Fibroblast of skin of left biceps (primary cell): ENCODE data around the gene FAM110D.

Experiments
- DNase-seq, 2 experiments: peaks; one replicate each; pipeline ENCODE4 v3.0.0-alpha.2; 2013; ENCODE audit warnings: low read depth in 2 of 2

The FAM110D gene

DNA sequence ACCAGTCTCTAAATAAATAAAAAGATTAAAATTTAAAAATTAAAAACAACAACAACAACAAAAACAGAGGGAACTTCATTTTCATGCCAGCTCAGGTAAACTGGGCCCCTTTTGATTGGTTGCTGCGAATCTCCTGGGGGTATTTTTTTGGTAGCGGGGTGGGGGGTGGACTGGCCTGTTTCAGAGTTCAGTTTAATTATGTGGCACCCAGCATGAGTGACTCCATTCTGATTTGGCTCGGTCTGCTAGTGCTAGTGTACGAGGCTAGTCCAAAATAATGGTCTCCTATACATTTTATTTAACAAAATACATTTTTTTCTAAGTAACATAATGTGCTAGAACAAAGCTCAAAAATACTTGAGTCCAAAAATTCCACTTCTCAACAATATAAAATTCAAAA lies 29.1 kb upstream of the FAM110D start:
- no peak for DNase-seq

DNA sequence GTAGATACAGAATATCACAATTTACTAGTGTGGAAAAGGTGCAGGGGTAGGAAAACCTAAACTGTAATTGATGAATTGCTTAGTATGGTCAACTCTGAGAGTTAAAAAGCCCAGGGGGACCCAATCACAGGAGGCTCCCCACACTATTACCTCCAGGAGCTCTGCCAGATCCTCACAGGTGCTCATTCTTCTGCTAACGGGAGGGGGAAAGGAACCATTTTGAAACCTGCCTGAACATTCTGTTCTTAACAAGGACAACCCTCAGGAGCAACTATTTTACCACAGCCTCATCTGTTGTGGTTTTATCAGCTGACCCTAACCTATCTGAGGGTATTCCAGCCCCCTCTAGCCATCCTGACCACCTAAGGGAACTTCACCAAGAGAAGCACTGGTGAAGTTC lies 28.2 kb upstream of the FAM110D start:
- DNase-seq: no peak

DNA sequence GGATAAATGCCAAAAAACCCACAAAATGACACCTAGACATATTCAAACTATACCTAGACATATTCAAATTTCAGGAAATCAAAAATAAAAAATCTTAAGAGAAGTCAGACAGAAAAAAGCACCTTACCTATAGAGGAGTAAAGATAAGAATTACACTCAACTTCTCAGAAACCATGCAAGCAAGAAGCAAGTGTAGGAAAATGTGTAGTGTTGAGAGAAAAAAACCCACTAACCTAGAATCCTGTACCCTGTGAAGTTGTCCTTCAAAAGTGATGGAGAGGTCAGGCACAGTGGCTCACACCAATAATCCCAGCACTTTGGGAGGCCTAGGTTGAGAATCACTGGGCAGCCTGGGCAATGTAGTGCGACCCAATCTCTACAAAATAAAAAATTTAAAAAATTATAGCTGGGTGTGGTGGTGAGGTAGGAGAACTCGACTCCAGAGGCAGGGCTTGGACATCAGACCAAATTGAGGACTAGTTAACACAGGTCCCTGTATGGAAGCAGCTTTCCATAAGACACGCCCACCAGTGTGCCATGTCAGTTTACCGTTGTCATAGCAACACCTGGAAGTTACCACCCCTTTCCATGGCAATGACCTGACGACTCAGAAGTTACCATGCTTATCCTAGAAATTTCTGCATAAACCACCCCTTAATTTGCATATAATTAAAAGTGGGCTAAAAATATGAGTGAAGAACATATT lies 26.6 kb upstream of the FAM110D start:
- DNase-seq: no peak

GRCh38 chr1:26132834-26133167 lies 26.1 kb upstream of the FAM110D start:
- DNase-seq: no peak

- no peak for DNase-seq
Measured at GRCh38 chr1:26134466-26134865, 24.4 kb upstream of the FAM110D start.

- DNase-seq: no peak
Measured at GRCh38 chr1:26138974-26139558, 19.8 kb upstream of the FAM110D start.

DNA sequence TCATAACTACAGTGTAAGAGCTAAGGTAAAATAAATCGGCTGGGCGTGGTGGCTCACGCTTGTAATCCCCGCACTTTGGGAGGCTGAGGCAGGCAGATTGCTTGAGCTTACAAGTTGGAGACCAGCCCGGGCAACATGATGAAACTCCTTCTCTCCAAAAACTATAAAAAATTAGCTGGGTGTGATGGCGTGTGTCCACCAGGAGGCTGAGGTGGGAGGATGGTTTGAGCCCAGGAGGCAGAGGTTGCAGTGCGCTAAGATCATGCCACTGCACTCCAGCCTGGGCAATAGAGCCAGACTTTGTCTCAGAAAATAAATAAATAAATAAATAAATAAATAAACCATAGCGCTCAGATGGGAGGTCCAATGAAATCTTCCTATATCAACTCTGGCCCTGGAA lies 16.7 kb upstream of the FAM110D start:
- no peak for DNase-seq

DNA sequence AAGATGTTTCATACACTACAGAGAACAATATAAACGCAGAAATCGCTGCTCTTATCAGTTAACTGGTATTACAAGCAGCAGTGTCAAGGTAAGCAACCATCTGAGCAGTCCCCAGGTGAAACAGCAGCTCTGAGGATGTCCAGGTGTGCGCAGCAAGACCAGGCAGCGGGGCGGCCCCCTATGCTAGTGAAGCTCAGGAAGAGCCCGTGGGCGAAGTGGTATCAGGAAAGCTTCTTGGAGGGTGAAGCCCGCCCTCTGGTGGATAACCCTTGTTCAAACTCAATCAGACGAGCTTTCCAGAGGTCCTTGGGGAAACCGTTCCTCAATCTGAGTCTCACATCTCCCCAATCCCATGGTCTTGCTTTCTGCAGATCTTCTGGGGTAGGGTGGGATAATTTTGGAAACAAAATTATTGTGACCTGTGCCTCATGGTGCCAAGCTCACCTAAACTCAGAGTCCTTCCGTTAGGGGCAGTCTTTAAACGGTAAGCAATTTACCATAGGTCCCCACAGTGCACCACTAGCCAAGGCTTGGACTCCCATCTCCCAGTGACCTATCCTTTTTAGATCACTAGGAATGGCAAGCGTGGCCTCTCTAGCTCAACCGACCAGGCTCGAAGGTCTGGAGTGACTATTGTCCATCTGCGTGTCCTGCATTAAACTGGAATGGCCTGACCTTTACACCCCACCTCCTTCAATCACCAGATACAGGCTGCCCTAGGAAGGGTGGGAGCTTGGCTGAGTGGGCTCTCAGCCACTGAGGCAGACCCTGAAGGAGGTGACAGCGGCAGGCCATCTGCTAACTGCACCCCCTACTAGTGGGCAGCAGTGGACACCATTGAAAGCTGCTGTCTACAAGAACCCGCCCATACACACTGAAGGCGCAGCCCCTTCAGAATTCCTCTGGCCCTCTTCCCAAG lies 13.6 kb upstream of the FAM110D start:
- DNase-seq: peak in 1 of 2 experiments; percentile 36

DNA sequence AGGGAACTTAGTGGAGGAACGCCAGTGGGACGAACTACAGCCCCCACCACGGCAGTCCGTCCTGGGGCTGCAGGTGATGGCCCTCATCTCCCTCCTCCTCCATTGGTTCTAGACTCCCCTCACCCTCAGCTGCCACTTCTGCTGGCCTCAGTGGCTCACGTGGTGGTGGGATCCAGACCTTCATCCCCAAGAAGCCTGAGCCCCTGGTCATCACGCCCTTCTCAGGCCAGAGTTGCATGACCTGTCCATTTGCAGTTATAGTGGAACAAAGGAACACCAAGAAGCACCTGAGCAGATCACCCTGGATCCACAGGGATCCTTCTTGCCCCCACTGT lies 13.0 kb upstream of the FAM110D start:
- DNase-seq: no peak

- no peak for DNase-seq
Measured at GRCh38 chr1:26148887-26149286, 10.0 kb upstream of the FAM110D start.

DNA sequence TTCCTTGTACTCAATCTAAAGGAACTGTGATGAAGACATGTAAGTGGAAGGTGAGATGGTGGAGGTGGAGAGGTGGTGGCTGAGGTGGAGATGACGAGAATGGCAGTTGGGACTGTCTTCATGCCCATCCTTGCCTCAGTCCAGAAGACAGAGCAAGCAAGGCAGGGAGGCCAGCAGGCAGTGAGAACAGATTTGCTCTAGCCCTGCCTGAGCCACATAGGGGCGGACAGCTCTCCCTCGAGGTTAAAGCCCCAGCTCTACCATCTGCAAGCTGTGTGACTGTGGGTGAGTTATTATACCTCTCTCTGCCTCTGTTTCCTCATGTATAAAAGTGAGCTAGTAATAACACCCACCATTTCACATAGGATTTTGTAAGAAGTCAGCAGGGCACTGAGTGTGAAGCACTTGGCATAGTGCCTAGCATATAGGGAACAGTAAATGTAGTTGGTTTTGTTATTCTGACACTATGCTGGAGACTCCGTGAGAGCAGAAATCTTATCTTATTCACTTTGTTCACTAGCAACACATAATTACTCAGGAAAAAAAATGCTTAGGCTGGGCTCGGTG lies 4.8 kb upstream of the FAM110D start:
- no peak for DNase-seq

DNA sequence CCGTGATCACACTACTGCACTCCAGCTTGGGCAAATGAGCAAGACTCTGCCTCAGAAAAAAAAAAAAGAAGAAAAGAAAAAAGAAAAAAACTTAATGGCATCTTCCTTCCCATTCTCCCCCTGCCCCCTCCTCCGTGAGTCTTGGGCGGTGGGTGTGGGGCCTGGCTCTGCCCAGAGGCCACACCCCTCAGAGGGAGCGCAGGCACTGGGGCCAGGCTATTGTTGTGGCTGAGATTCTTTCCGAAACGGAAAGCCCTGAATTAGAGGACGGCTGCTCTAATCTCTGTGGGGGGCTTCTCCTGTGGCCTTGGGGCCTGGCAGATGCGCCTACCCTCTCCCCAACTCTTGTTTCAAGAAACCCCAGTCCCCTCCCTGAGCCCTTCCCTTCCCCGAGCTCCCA lies 4.1 kb upstream of the FAM110D start:
- no peak for DNase-seq

GRCh38 chr1:26155370-26156284 lies 3.3 kb upstream of the FAM110D start:
- no peak for DNase-seq

GRCh38 chr1:26156285-26157038 lies 2.4 kb upstream of the FAM110D start:
- no peak for DNase-seq

DNA sequence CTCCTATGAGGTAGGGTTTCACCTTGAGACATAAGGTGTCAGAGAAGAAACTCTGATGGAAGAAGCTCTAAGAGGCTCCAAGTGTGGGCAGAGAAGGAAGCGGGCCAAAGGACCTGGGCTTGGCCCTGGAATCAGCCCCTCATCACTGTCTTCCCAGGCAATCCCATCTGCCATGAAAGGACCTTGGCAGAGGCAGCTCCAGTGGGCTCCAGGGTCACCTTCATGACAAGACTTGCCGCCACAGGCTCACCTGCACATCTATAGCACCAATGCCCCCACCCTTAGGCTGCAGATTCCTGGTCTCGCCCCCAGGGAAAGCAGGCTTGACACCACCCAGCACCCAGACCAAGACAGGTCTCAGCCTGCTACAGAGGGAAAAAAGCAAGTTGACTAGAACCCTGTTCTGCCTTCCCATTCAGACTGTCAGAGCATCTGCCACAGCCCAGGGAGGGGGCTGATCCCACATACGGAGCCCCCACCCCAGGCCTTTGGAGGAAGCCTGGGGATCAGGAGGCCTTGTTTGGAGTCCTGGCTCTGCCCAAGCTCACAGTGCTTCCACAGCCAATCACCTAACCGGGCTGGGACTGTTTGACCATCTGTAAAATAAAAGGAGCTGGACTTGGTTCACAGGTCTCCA lies 490 bp upstream of the FAM110D start:
- no peak for DNase-seq

GRCh38 chr1:26159743-26160039 lies 812 bp downstream of the FAM110D start:
- DNase-seq: no peak

- DNase-seq: no peak
Measured at GRCh38 chr1:26160527-26161414, 1.9 kb downstream of the FAM110D start.

GRCh38 chr1:26161415-26162219 lies 2.7 kb downstream of the FAM110D start:
- peak in 1 of 2 experiments; percentile 6 for DNase-seq
